ENCODE data around the gene TP53I11. TPM values are rescaled to one million over a fixed set of nuclear protein-coding genes. Genes with fewer than 3 reads are reported as not detected.

Gene TP53I11
- 0.20 TPM in 1 of 2 replicates, not detected in the other for total RNA-seq (2014; rRNA removed; shearing (Covaris generic))
- 0.94 and 1.1 TPM in 2 replicates for polyA plus RNA-seq (2014; cell fraction: nucleus; rRNA removed)

- DNase-seq (ENCODE audit: extremely low read depth, low read depth), result no peak
Observed at GRCh38 chr11:44950625-44951476, at the start of gene TP53I11. Gene TP53I11 (minus strand): TSS chr11:44950883. CDS start chr11:44938335, 12,548 bp downstream.

GRCh38 chr11:44999068-44999467, 48.4 kb upstream of the TP53I11 start:
- DNase-seq (ENCODE audit: extremely low read depth, low read depth), result no peak

GRCh38 chr11:44998051-44998450, 47.4 kb upstream of the TP53I11 start:
- no peak for DNase-seq (ENCODE audit: extremely low read depth, low read depth)

- no peak for DNase-seq (ENCODE audit: extremely low read depth, low read depth)
Observed at GRCh38 chr11:44997566-44997965, 46.9 kb upstream of the TP53I11 start.

- no peak for DNase-seq (ENCODE audit: extremely low read depth, low read depth)
Observed at GRCh38 chr11:44994753-44995152, 44.1 kb upstream of the TP53I11 start.

GRCh38 chr11:44993971-44994704, 43.5 kb upstream of the TP53I11 start:
- DNase-seq (ENCODE audit: extremely low read depth, low read depth), result no peak

GRCh38 chr11:44992774-44993173, 42.1 kb upstream of the TP53I11 start:
- no peak for DNase-seq (ENCODE audit: extremely low read depth, low read depth)

- DNase-seq (ENCODE audit: extremely low read depth, low read depth), result no peak
Observed at GRCh38 chr11:44992181-44992582, 41.5 kb upstream of the TP53I11 start.

GRCh38 chr11:44990665-44991064, 40.0 kb upstream of the TP53I11 start:
- no peak for DNase-seq (ENCODE audit: extremely low read depth, low read depth)

GRCh38 chr11:44989831-44990566, 39.3 kb upstream of the TP53I11 start:
- DNase-seq (ENCODE audit: extremely low read depth, low read depth), result no peak

- no peak for DNase-seq (ENCODE audit: extremely low read depth, low read depth)
Observed at GRCh38 chr11:44988981-44989635, 38.4 kb upstream of the TP53I11 start.

- DNase-seq (ENCODE audit: extremely low read depth, low read depth), result no peak
Observed at GRCh38 chr11:44988111-44988510, 37.4 kb upstream of the TP53I11 start.

GRCh38 chr11:44987506-44987905, 36.8 kb upstream of the TP53I11 start:
- no peak for DNase-seq (ENCODE audit: extremely low read depth, low read depth)

- DNase-seq (ENCODE audit: extremely low read depth, low read depth), result no peak
Observed at GRCh38 chr11:44986315-44986714, 35.6 kb upstream of the TP53I11 start.

GRCh38 chr11:44985721-44986120, 35.0 kb upstream of the TP53I11 start:
- no peak for DNase-seq (ENCODE audit: extremely low read depth, low read depth)

- DNase-seq (ENCODE audit: extremely low read depth, low read depth), result no peak
Observed at GRCh38 chr11:44983786-44984185, 33.1 kb upstream of the TP53I11 start.

- no peak for DNase-seq (ENCODE audit: extremely low read depth, low read depth)
Observed at GRCh38 chr11:44982496-44983062, 31.9 kb upstream of the TP53I11 start.

- no peak for DNase-seq (ENCODE audit: extremely low read depth, low read depth)
Observed at GRCh38 chr11:44980533-44981427, 30.1 kb upstream of the TP53I11 start.

Data from NCI-H460 (cell line).